Subcutaneous adipose tissue (tissue), 4 donors: Measurements from ENCODE around the gene MDFI. TPM values are rescaled to one million over a fixed set of nuclear protein-coding genes. Genes with fewer than 3 reads are reported as not detected.

Experiments
- total RNA-seq, 4 donors: library from RNA; depleted of rRNA; stranded (reverse); fragments of >200 nt; gene quantifications; one replicate each; pipeline ENCODE4 v1.1.0, GENCODE V29; 2016
- TF ChIP-seq, protein P1 (sequence below): fragments of 450-650 bp; IDR thresholded peaks from one replicate; pipeline ENCODE4 v1.5.1; 2016; ENCODE audit warnings: low read depth, mild to moderate bottlenecking, control low read depth, antibody characterized with exemption, moderate library complexity

MDFI gene
- total RNA-seq, 4 donors from 2014 or later = 1.6 to 77.6 (median 11.7) TPM

DNA sequence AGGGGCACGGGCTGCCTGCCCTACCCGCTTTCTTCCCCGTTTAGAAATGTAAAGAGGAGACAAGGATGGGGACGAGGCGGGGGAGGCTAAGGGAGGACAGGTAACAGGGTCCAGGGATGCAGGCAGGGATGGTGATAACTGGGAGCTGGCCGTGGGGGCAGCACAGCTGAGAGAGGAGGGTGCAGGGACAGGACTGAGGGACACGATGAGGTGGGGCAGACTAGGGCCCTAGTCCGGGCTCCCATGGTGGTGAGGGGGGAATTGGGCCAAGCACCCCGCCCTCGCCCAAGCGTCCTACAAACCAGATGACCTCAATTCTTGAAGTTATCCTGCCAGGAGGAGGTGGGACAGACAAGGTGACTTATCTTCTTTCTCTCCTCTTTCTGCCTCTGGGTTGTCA, 44.4 kb upstream of the MDFI start:
- TF ChIP-seq, protein P1, sequence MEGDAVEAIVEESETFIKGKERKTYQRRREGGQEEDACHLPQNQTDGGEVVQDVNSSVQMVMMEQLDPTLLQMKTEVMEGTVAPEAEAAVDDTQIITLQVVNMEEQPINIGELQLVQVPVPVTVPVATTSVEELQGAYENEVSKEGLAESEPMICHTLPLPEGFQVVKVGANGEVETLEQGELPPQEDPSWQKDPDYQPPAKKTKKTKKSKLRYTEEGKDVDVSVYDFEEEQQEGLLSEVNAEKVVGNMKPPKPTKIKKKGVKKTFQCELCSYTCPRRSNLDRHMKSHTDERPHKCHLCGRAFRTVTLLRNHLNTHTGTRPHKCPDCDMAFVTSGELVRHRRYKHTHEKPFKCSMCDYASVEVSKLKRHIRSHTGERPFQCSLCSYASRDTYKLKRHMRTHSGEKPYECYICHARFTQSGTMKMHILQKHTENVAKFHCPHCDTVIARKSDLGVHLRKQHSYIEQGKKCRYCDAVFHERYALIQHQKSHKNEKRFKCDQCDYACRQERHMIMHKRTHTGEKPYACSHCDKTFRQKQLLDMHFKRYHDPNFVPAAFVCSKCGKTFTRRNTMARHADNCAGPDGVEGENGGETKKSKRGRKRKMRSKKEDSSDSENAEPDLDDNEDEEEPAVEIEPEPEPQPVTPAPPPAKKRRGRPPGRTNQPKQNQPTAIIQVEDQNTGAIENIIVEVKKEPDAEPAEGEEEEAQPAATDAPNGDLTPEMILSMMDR = no peak

GRCh38 chr6:41594326-41594725, 43.9 kb upstream of the MDFI start:
- TF ChIP-seq, protein P1 = no peak

- TF ChIP-seq, protein P1 = no peak
Observed at GRCh38 chr6:41594766-41595165, 43.5 kb upstream of the MDFI start.

GRCh38 chr6:41595166-41595565, 43.1 kb upstream of the MDFI start:
- TF ChIP-seq, protein P1 = no peak

DNA sequence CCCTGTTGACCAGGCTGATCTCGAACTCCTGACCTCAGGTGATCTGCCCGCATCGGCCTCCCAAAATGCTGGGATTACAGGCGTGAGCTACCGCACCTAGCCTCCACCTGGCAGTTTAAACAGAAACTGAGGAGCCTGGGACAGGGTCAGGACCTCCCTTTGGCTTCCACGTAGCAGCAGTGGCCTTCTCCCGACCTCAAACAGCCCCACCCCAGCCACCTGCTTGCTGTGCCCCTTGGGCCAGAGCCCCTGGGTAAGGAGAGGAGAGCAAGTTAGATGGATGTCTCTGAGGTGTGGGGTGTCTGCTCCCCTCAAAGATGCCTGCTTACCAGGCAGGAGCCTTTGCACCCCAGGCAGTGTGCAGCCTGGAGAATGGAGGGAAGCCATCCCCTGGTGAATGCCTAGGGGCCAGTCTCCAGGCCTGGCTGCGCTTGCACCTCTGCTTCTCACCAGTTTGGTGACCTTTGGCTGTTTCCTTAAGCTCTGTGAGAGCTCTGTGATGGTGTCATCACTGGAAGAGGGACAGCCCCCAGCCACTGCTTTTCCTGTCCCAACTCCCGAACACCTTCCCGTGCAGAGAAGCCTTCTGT, 42.1 kb upstream of the MDFI start:
- TF ChIP-seq, protein P1 = no peak

- TF ChIP-seq, protein P1 = no peak
Observed at GRCh38 chr6:41596807-41597206, 41.5 kb upstream of the MDFI start.

DNA sequence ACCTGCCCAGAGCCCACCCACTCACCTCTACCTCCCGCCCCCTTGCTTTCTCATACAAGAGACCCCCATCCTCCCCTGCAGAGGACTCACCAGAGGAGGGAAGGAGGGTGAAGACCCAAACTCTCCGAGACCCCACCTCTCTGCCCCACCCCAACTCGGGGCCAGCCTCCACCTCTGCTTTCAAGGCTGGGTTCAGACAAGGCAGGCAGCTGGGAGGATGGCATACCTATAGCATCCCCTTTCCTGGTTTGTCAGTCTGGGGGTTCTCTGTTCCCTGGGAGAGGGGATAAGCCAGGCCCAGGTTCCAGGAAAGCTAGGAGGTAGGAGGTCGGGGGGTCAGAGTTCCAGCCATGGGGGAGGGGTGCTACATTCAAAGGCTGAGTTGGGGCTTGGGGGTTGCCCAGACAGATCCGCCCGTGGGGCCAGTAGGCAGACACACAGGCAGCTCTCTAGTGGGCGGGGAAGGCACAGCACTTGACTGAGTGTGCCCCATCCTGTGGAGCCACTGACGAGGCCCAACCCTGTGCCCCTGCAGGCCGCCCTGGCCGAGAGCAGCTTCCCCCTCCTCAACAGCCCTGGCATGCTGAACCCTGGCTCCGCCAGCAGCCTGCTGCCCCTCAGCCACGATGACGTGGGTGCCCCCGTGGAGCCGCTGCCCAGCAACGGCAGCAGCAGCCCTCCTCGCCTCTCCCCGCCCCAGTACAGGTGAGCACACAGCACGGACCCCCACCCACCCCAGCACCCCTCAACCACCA, 40.8 kb upstream of the MDFI start:
- TF ChIP-seq, protein P1 = no peak
